ENCODE measurements around the gene ZNRF4. TPM values are rescaled to one million over a fixed set of nuclear protein-coding genes. Genes with fewer than 3 reads are reported as not detected.

ZNRF4 gene
- total RNA-seq, 5 donors from 2014 or later (not counting 1 experiment from before 2014, with no cell fraction given): not detected

GRCh38 chr19:5504114-5504513 lies 48.9 kb downstream of the ZNRF4 start:
- WGBS (ENCODE audit: insufficient coverage): 60% methylated on average over 2 of the region's 2 CpGs
- CTCF ChIA-PET: no interaction called here
- ATAC-seq (replicated peaks in 1 of 4) (no peak), DNase-seq (no peak)
- POLR2A ChIA-PET: no interaction called here
- Mint-ChIP-seq H3K27ac (no peak overlapping the region), H3K4me1 (no peaks in the 10 kb centered on the region), H3K36me3 (no peaks in the 10 kb centered on the region), H3K9me3 (peaks cover 18 to 31% (median 18%) of the 10 kb centered on the region in 3 donors), H3K27me3 (peaks cover 12 to 16% of the 10 kb centered on the region in 2 donors), H3K4me3 (no peak overlapping the region)
- no peak overlapping the region for H3K27ac ChIP-seq (ENCODE audit: low read length)
- H3K9me3 ChIP-seq: no peaks in the 10 kb centered on the region
- H3K4me1 ChIP-seq (ENCODE audit: control insufficient read depth in 1 of 2, extremely low read depth in 1 of 2, insufficient read depth in 2 of 2, low read length in 2 of 2): no peaks in the 10 kb centered on the region
- H3K4me3 ChIP-seq (ENCODE audit: control insufficient read depth in 1 of 2, extremely low read depth in 1 of 2, low read length in 1 of 2): no peak overlapping the region
- peaks cover 0 to 19% of the 10 kb centered on the region in 2 experiments for H3K27me3 ChIP-seq (replicated peaks in 1 of 2; ENCODE audit: control insufficient read depth in 2 of 2, extremely low read depth in 1 of 2, insufficient read depth in 2 of 2, low read length in 1 of 2)
- no peaks in the 10 kb centered on the region for H3K36me3 ChIP-seq (ENCODE audit: control insufficient read depth in 2 of 2, extremely low read depth in 1 of 2, insufficient read depth in 1 of 2, low read length in 1 of 2)

Other genes with a start within 250 kb of the ZNRF4 start
- gene PTPRS, start 114.6 kb upstream of the ZNRF4 start, total RNA-seq: 1 to 10 TPM; 2.9 to 5.6 (median 4.1) TPM
- 1 to 10 TPM in 4 of 5 donors, under 1 TPM in 1; 0.66 to 2.7 (median 1.9) TPM for gene TINCR, start 112.5 kb downstream of the ZNRF4 start, total RNA-seq
- 100 to 1,000 TPM; 222 to 253 (median 237) TPM for gene SAFB2, start 167.4 kb downstream of the ZNRF4 start, total RNA-seq
- 100 to 1,000 TPM; 164 to 203 (median 195) TPM for gene SAFB, start 167.7 kb downstream of the ZNRF4 start, total RNA-seq
- 10 to 100 TPM; 29.3 to 64.5 (median 57.0) TPM for gene MICOS13, start 225.1 kb downstream of the ZNRF4 start, total RNA-seq
- gene HSD11B1L, start 225.6 kb downstream of the ZNRF4 start, total RNA-seq: 1 to 10 TPM; 3.2 to 6.1 (median 4.4) TPM
- gene RPL36, start 234.9 kb downstream of the ZNRF4 start, total RNA-seq: 1,000 to 10,000 TPM; 1,208 to 1,613 (median 1,528) TPM